Left ventricle myocardium superior (tissue), 1 donor: ENCODE results near the gene POU3F3. TPM values are rescaled to one million over a fixed set of nuclear protein-coding genes. Genes with fewer than 3 reads are reported as not detected.

Source experiments
- ATAC-seq: fragments of 200-7000 bp; cut with Tn5 transposase; one replicate; pipeline ENCODE4 v1.9.1; 2020; ENCODE audit warnings: mild to moderate bottlenecking, moderate library complexity
- DNase-seq: peaks from one replicate; pipeline ENCODE4 v3.0.0-alpha.2; 2020
- intact Hi-C: fragments of 100-400 bp; cut with micrococcal nuclease; formaldehyde crosslinking; loops from one replicate; pipeline ENCODE4 v1.11.0; 2022
- total RNA-seq: library from RNA; stranded (reverse); fragmentation: NEBNext Ultra II Directional; extraction: Animal tissue kit (Norgen Biotek cat#: 25700); gene quantifications from one replicate; pipeline ENCODE4 v1.2.1, GENCODE V29; 2021
- donor health status: DM: no; HTN: yes; CAD: no; lungs with severe emphysema.

The POU3F3 gene
- total RNA-seq, 1 donor from 2014 or later, result not detected

GRCh38 chr2:104890685-104891069, 36.8 kb downstream of the POU3F3 start:
- no peak for DNase-seq
- intact Hi-C loops, result no loop called here
- ATAC-seq, result no peak

- DNase-seq (no peak), ATAC-seq (no peak)
- intact Hi-C loops, result no loop called here
Measured at GRCh38 chr2:104891145-104891544, 37.2 kb downstream of the POU3F3 start.

- intact Hi-C loops, result no loop called here
- no peak for DNase-seq
- no peak for ATAC-seq
Measured at GRCh38 chr2:104896446-104896845, 42.5 kb downstream of the POU3F3 start.

- intact Hi-C loops, result no loop called here
- ATAC-seq (no peak), DNase-seq (no peak)
Measured at GRCh38 chr2:104897515-104898184, 43.7 kb downstream of the POU3F3 start.

- DNase-seq (no peak), ATAC-seq (no peak)
- intact Hi-C loops, result no loop called here
Measured at GRCh38 chr2:104900608-104901007, 46.7 kb downstream of the POU3F3 start.

GRCh38 chr2:104901037-104901881, 47.3 kb downstream of the POU3F3 start:
- no peak for ATAC-seq
- no peak for DNase-seq

GRCh38 chr2:104902317-104902716, 48.4 kb downstream of the POU3F3 start:
- DNase-seq (no peak), ATAC-seq (no peak)
- intact Hi-C loops, result no loop called here

More at GRCh38 chr2:104901037-104901881, 47.3 kb downstream of the POU3F3 start:
- intact Hi-C loops, result no loop called here

Other genes starting within 250 kb of the POU3F3 start
- gene MRPS9, start 184.0 kb downstream of the POU3F3 start, total RNA-seq, result 81.8 TPM